Suprapubic skin (tissue), 4 donors: ENCODE measurements around the gene SHANK3. TPM values are rescaled to one million over a fixed set of nuclear protein-coding genes. Genes with fewer than 3 reads are reported as not detected.

Experiments
- DNase-seq, 2 donors: peaks; one replicate each; pipeline ENCODE4 v3.0.0-alpha.2; 2019; ENCODE audit warnings: low spot score in 2 of 2
- H3K27ac ChIP-seq: fragments of 200-600 bp; sonication (generic); one replicate; pipeline ENCODE4 v1.5.1; 2019
- H3K27me3 ChIP-seq: fragments of 200-600 bp; sonication (generic); one replicate; pipeline ENCODE4 v1.5.1; 2019
- H3K36me3 ChIP-seq: fragments of 200-600 bp; sonication (generic); one replicate; pipeline ENCODE4 v1.5.1; 2019
- H3K4me1 ChIP-seq: fragments of 200-600 bp; sonication (generic); one replicate; pipeline ENCODE4 v1.5.1; 2019
- H3K4me3 ChIP-seq: fragments of 200-600 bp; sonication (generic); one replicate; pipeline ENCODE4 v1.5.1; 2019; ENCODE audit warnings: mild to moderate bottlenecking
- H3K9me3 ChIP-seq: fragments of 200-600 bp; sonication (generic); one replicate; pipeline ENCODE4 v1.5.1; 2019
- EP300 ChIP-seq: sonication (generic); formaldehyde crosslinking; IDR thresholded peaks from one replicate; pipeline ENCODE4 v1.6.1; 2017; ENCODE audit warnings: antibody characterized with exemption
- POLR2A ChIP-seq, 2 donors: fragments of 450-650 bp; IDR thresholded peaks; one replicate each; pipeline ENCODE4 v1.6.1; 2017; ENCODE audit warnings: antibody characterized with exemption in 2 of 2, mild to moderate bottlenecking in 2 of 2, moderate library complexity in 2 of 2
- POLR2AphosphoS5 ChIP-seq, 3 donors: sonication (generic); formaldehyde crosslinking; IDR thresholded peaks; one replicate each; pipeline ENCODE4 v1.6.1; 2017; ENCODE audit warnings: antibody characterized with exemption in 3 of 3
- WGBS: methylation state at CpG from one replicate; pipeline ENCODE4 v1.1.5; 2018; 5-methylcytosine and 5-hydroxymethylcytosine counted together
- total RNA-seq, 4 donors: library from RNA; depleted of rRNA; stranded (reverse); fragments of >200 nt; gene quantifications; one replicate each; pipeline ENCODE4 v1.1.0, GENCODE V29; 2016
- TF ChIP-seq, protein P1 (sequence below), 2 donors: fragments of 200-600 bp in 1 of 2; fragments of 450-650 bp in 1 of 2; sonication (generic) in 1 of 2; IDR thresholded peaks; one replicate each; pipeline ENCODE4 v1.5.1; 2016 to 2019; ENCODE audit warnings: antibody characterized with exemption in 2 of 2, mild to moderate bottlenecking in 1 of 2, moderate library complexity in 1 of 2

Gene SHANK3
- total RNA-seq, 4 donors from 2014 or later = 2.9 to 15.9 (median 9.5) TPM

- WGBS = 25% methylated on average over 18 of the region's 105 CpGs
- Histone ChIP-seq H3K27ac (peak overlapping the region; percentile 69), H3K4me3 (peak overlapping the region; percentile 56), H3K36me3 (peaks cover 6% of the 10 kb centered on the region), H3K9me3 (no peaks in the 10 kb centered on the region), H3K27me3 (peaks cover 32% of the 10 kb centered on the region), H3K4me1 (peaks cover 25% of the 10 kb centered on the region)
- peak; percentile 65 to 81 for DNase-seq
- no peak for TF ChIP-seq EP300
Measured at GRCh38 chr22:50674606-50675552, 2.3 kb downstream of the SHANK3 start.

DNA sequence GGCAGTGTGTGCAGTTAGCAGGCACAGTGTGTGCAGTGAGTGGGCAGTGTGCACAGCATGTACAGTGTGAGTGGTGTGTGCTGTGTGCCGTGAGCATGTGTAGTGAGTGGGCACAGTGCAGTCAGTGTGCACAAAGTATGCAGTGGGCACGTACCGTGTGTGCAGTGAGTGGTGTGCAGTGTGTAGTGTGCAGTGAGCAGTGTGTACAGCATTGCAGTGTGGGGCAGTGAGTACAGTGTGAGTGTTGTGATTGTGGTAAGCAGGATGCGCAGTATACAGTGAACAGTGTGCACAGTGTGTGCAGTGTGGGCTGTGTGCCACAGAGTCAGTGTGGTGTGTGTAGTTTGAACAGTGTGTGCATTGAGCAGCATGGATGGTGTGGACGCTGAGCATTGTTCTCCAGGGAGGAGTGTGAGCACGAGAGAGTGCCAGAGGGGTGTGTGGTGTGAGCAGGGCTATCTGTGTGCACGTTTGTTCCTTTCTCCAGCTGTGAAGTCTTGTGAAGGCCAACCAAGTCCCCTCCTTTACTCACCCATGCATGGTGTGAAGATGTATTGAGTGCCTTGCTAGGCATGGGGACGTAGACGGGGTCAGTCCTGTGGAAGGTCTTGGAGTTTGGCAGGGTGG is 3.0 kb downstream of the SHANK3 start:
- H3K4me3 ChIP-seq = peak overlapping the region; percentile 56
- H3K9me3 ChIP-seq = no peaks in the 10 kb centered on the region
- peak in 1 of 2 donors; percentile 39 for DNase-seq
- H3K36me3 ChIP-seq = peaks cover 6% of the 10 kb centered on the region
- peaks cover 32% of the 10 kb centered on the region for H3K27me3 ChIP-seq
- no peak overlapping the region for H3K27ac ChIP-seq
- 68% methylated on average over 9 of the region's 9 CpGs for WGBS
- peaks cover 25% of the 10 kb centered on the region for H3K4me1 ChIP-seq
- TF ChIP-seq EP300 = no peak
- TF ChIP-seq POLR2A (IDR thresholded peaks at IDR 0.05) = no peak
- TF ChIP-seq POLR2AphosphoS5 (IDR thresholded peaks at IDR 0.05) = no peak

- peaks cover 6% of the 10 kb centered on the region for H3K36me3 ChIP-seq
- TF ChIP-seq EP300 = no peak
- TF ChIP-seq POLR2AphosphoS5 (IDR thresholded peaks at IDR 0.05) = no peak
- TF ChIP-seq POLR2A (IDR thresholded peaks at IDR 0.05) = no peak
- TF ChIP-seq, protein P1, sequence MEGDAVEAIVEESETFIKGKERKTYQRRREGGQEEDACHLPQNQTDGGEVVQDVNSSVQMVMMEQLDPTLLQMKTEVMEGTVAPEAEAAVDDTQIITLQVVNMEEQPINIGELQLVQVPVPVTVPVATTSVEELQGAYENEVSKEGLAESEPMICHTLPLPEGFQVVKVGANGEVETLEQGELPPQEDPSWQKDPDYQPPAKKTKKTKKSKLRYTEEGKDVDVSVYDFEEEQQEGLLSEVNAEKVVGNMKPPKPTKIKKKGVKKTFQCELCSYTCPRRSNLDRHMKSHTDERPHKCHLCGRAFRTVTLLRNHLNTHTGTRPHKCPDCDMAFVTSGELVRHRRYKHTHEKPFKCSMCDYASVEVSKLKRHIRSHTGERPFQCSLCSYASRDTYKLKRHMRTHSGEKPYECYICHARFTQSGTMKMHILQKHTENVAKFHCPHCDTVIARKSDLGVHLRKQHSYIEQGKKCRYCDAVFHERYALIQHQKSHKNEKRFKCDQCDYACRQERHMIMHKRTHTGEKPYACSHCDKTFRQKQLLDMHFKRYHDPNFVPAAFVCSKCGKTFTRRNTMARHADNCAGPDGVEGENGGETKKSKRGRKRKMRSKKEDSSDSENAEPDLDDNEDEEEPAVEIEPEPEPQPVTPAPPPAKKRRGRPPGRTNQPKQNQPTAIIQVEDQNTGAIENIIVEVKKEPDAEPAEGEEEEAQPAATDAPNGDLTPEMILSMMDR (IDR thresholded peaks at IDR 0.05) = no peak
- peak in 1 of 2 donors; percentile 71 for DNase-seq
- H3K9me3 ChIP-seq = no peaks in the 10 kb centered on the region
- peaks cover 32% of the 10 kb centered on the region for H3K27me3 ChIP-seq
- H3K27ac ChIP-seq = no peak overlapping the region
- peak overlapping the region; percentile 56 for H3K4me3 ChIP-seq
- peaks cover 25% of the 10 kb centered on the region for H3K4me1 ChIP-seq
- WGBS = 93% methylated on average over 14 of the region's 14 CpGs
Measured at GRCh38 chr22:50676180-50676636, 3.6 kb downstream of the SHANK3 start.

DNA sequence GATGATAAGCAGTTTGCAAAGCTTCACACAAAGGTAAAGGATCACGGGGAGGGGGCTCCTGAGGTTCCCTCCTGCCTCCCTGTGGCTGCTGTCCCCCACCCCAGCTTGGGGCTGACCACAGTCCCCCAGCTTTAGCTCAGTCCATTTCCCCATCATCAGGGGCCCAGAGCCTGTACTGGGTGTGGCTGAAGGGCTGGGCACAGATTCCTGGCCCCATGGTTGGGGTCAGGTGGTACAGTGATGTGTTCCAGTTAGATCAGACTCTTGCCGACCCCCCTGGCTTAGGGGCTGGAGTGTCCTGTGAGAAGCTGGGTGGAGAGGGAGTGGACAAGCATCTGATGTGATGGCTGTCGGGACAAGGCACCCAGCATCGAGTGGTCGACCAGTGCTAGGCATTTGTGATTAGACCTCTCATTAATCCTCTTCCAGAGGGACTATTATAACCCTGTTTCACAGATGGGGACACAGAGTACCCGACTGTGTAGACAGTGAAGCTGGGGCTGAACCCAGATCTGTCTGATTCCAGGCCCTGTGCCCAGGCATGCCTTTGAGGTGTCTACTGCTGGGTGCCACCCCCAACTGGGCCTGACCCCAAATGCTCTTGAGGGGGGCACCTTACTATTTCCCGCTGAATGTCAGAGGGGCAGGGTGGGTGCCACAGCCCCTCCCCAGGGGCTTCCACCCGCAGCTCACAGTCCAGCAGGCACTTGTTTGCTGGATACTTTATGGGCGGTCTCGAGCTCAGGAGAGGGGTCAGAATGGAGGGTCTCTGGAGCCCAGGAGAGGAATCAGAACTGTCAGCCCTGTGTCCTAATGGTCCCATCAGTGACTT is 4.3 kb downstream of the SHANK3 start:
- Histone ChIP-seq H3K36me3 (peaks cover 6% of the 10 kb centered on the region), H3K9me3 (no peaks in the 10 kb centered on the region), H3K4me1 (peaks cover 25% of the 10 kb centered on the region), H3K4me3 (peak overlapping the region; percentile 56), H3K27ac (no peak overlapping the region), H3K27me3 (peaks cover 32% of the 10 kb centered on the region)
- no peak for TF ChIP-seq EP300
- TF ChIP-seq, protein P1 (IDR thresholded peaks at IDR 0.05) = no peak
- TF ChIP-seq POLR2AphosphoS5 (IDR thresholded peaks at IDR 0.05) = no peak
- TF ChIP-seq POLR2A (IDR thresholded peaks at IDR 0.05) = no peak
- 90% methylated on average over 9 of the region's 10 CpGs for WGBS
- peak; percentile 52 to 69 for DNase-seq

DNA sequence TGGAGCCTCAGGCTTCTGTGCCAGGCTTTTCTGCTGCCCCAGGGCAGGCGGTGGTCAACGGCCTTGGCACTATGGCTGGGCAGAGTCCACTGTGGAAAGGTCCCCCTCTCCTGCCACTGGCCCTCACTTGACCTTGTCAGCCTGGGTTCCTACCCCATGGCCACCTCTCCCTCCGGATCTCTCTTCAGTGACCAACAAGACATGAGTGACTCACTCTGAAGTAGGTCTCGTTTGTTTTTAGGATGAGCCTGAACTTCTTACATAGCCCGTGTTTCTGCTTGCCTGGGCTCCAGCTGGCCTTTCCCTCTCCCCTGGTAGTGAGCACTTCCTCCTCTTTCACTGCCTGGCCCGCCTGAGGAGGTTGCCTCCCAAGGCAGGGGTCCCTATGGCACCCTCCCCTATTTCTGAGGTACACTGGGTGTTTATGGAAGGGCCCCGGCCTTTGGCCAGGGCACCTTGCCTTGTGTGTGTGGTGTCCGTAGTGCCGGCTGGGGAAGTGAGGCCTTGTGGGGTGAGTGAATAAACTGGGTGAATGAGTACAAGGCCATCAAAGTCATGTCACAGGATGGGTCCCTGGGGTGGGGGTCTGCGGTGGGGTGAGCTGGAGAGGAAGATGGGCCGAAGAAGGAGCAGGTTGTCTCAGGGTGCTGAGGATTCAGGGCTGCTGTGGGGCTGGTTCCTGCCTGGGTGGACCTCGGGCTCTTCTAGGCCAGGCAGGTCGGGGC is 5.0 kb downstream of the SHANK3 start:
- Histone ChIP-seq H3K36me3 (peaks cover 6% of the 10 kb centered on the region), H3K4me3 (peak overlapping the region; percentile 56), H3K4me1 (peaks cover 25% of the 10 kb centered on the region), H3K27me3 (peaks cover 25% of the 10 kb centered on the region), H3K9me3 (no peaks in the 10 kb centered on the region), H3K27ac (no peak overlapping the region)
- TF ChIP-seq, protein P1 (IDR thresholded peaks at IDR 0.05) = no peak
- TF ChIP-seq POLR2A (IDR thresholded peaks at IDR 0.05) (no peak), EP300 (no peak), POLR2AphosphoS5 (IDR thresholded peaks at IDR 0.05) (no peak)
- WGBS = 83% methylated on average over 10 of the region's 13 CpGs
- DNase-seq = peak in 1 of 2 donors; percentile 32
